Stimulated activated CD4-positive, alpha-beta T cell treated with anti-CD3 and anti-CD28 coated beads, Interleukin-1b, Interleukin-23, amount 100 ng/mL, for 4 hours (primary cell): ENCODE results near the gene GALNT18.

ENCODE experiments used
- DNase-seq, 2 donors: peaks; one replicate each; pipeline ENCODE4 v3.0.0-alpha.2; 2020; ENCODE audit warnings: low read depth in 2 of 2

Gene GALNT18

GRCh38 chr11:11244470-11245080, 377.2 kb downstream of the GALNT18 start:
- DNase-seq = no peak

DNA sequence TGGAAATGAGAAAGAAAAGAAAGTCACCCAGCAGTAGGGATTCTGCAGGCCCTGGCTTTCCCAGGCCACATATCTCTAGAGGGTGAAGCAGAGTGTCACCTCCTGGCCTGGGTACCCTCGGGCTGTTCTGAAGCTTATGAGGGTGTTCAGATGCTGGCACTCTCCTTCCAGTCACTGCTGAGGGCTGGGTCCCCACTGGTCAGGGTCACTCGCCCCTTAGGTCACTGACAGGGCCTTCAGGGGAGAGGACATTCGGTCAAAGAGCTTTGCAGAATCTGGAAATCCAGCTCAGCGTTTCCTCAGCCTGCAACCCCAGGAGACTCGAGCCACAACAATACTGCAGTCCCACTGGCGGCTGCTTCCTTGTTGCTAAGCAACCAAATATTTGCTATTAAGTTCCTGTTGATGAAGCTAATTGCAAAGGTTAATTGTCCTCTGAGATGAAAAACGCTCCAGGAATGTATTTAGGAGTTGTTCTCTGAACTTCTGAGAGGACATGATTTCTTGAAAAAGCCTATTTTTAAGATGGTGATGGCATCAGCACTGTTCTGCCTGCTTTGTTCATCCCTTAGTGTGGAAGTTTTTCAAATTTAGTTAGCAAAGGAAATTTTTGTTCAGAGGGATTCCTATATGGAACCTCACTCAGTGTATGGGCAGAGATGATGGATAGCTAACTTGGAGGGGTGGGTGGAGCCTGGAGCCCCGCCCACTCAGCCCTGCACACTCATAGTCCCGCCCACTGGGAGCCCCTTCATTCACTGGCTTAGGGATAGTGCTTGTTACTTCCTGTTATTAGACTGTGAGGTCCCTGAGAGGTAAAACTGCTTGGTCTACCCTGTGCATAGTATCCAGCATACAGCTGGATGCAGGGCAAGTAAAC, 378.0 kb downstream of the GALNT18 start:
- peak in 1 of 2 donors; percentile 2 for DNase-seq

DNA sequence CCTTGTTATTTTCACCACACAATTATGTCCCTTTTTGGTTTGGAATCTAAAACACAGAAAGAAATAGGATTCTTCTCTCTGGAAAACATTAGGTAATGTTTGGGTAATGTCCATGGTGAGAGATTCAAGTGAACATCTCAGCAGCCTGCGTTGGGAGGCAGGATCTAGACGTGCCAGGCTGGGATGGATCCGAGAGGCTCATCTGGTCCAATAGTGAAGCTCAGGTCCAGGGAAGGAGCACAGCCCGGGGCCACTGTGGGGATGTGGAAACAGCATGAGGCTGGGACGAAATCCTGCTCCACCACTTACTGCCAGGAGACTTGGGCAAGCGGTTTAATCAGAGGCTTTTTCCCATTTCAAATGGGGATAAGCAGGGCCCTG, 378.6 kb downstream of the GALNT18 start:
- DNase-seq = no peak

DNA sequence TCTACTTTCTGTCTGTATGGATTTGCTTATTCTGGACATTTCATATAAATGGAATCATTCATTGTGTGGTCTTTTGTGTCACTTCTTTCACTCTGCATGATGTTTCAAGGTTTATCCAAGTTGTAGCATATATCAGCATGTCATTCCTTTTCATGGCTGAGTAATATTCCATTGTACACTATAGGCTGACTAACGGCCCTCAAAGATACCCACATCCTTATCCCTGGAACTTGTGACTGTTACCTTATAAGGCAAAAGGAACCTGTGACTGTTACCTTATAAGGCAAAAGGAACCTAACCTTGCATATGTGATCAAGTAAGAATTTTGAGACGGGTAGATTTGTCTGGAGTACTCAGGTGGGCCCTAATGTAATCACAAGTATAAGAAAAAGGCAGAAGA, 380.5 kb downstream of the GALNT18 start:
- no peak for DNase-seq

- DNase-seq = no peak
These were observed 381.8 kb downstream of the GALNT18 start for GRCh38 chr11:11239959-11240358.

- no peak for DNase-seq
These were observed 384.6 kb downstream of the GALNT18 start for GRCh38 chr11:11237070-11237832.

- no peak for DNase-seq
These were observed 385.2 kb downstream of the GALNT18 start for GRCh38 chr11:11236498-11237059.

GRCh38 chr11:11231763-11232162, 390.0 kb downstream of the GALNT18 start:
- DNase-seq = no peak

- no peak for DNase-seq
These were observed 390.8 kb downstream of the GALNT18 start for GRCh38 chr11:11230802-11231562.

GRCh38 chr11:11230087-11230486, 391.7 kb downstream of the GALNT18 start:
- no peak for DNase-seq

DNA sequence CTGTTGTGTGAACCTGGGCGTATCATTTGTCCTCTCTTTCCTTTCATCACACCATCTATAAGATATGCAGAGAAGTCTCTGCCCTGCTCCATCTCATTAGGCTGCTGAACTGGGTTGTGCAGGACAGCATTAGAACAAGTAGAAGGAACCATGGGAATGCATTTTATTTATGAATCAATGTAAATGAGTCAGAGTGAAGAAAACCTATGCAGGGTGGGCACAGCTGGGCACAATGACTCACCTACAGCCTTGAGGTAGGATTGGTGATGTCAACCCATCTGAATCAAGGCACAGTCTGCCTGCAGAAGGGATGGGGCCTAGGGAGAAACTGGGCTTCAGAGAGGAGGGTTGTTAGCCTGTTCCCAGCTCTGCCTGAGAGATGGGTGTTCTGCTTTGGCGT, 392.2 kb downstream of the GALNT18 start:
- no peak for DNase-seq

GRCh38 chr11:11227296-11228085, 394.3 kb downstream of the GALNT18 start:
- DNase-seq = no peak
